Smooth muscle cell (in vitro differentiated cells): Measurements from ENCODE around the gene SIK1. TPM values are rescaled to one million over a fixed set of nuclear protein-coding genes. Genes with fewer than 3 reads are reported as not detected.
"Not testable (repeated sequence)": the region's sequence is repeated elsewhere in the genome, so short reads cannot be mapped to it uniquely, and the experiment has no call there.

Experiments used
- DNase-seq: peaks from one replicate; lab custom pipeline; 2025; ENCODE audit not compliant: unreplicated experiment; lab: John Stamatoyannopoulos, UW
- H2AFZ ChIP-seq: fragments of 200-600 bp; sonication (generic); 2 replicates; pipeline ENCODE4 v1.6.0; 2016; ENCODE audit warnings: antibody characterized with exemption, low read depth, mild to moderate bottlenecking
- H3F3A ChIP-seq: fragments of 200-600 bp; sonication (generic); 2 replicates; pipeline ENCODE4 v1.6.0; 2017; ENCODE audit warnings: antibody characterized with exemption, low read depth
- H3K27ac ChIP-seq: fragments of 200-600 bp; sonication (generic); 2 replicates; pipeline ENCODE4 v1.5.1; 2016; ENCODE audit warnings: low read depth, mild to moderate bottlenecking
- H3K27me3 ChIP-seq: fragments of 200-600 bp; sonication (generic); 2 replicates; pipeline ENCODE4 v1.6.1; 2016; ENCODE audit warnings: low read depth, mild to moderate bottlenecking
- H3K36me3 ChIP-seq: fragments of 200-600 bp; sonication (generic); 2 replicates; pipeline ENCODE4 v1.5.1; 2016; ENCODE audit warnings: low read depth
- H3K4me1 ChIP-seq: fragments of 200-600 bp; sonication (generic); 2 replicates; pipeline ENCODE4 v1.5.1; 2016; ENCODE audit warnings: low read depth
- H3K4me2 ChIP-seq: fragments of 200-600 bp; sonication (generic); 2 replicates; pipeline ENCODE4 v1.6.0; 2016; ENCODE audit warnings: mild to moderate bottlenecking
- H3K4me3 ChIP-seq: fragments of 200-600 bp; sonication (generic); 2 replicates; pipeline ENCODE4 v1.5.1; 2016; ENCODE audit warnings: mild to moderate bottlenecking
- H3K79me2 ChIP-seq: fragments of 200-600 bp; sonication (generic); 2 replicates; pipeline ENCODE4 v1.6.0; 2016; ENCODE audit warnings: low read depth, mild to moderate bottlenecking
- H3K9ac ChIP-seq: fragments of 200-600 bp; sonication (generic); 2 replicates; pipeline ENCODE4 v1.6.0; 2016; ENCODE audit warnings: low read depth
- H3K9me3 ChIP-seq: fragments of 200-600 bp; sonication (generic); replicated peaks from 2 replicates; pipeline ENCODE4 v1.5.1; 2016; ENCODE audit warnings: low read depth
- H4K20me1 ChIP-seq: fragments of 200-600 bp; sonication (generic); 2 replicates; pipeline ENCODE4 v1.6.0; 2016; ENCODE audit warnings: low read depth
- WGBS: methylation state at CpG from one replicate; pipeline ENCODE4 v1.1.7; 2016; ENCODE audit warnings: low lambda C conversion rate; 5-methylcytosine and 5-hydroxymethylcytosine counted together
- polyA plus RNA-seq: library from polyadenylated mRNA; unstranded; fragments of >200 nt; fragmentation: Nextera tagmentation; extraction: Ambion mirVana; gene quantifications from 2 replicates; pipeline ENCODE4 v1.2.1, GENCODE V29; 2016
- total RNA-seq: library from RNA; depleted of rRNA; stranded (reverse); fragments of >200 nt; gene quantifications from 2 replicates; pipeline ENCODE4 v1.2.3, GENCODE V29; 2014

SIK1 gene
- total and polyA plus RNA-seq, 2 experiments from 2014 or later, result 3.9 to 18.2 TPM

GRCh38 chr21:43407139-43407538 lies 19.8 kb downstream of the SIK1 start:
- DNase-seq, H3K27ac ChIP-seq, H3K79me2 ChIP-seq, H3F3A ChIP-seq, H3K9ac ChIP-seq, H3K4me3 ChIP-seq, H4K20me1 ChIP-seq, H3K4me1 ChIP-seq, H2AFZ ChIP-seq, H3K4me2 ChIP-seq, H3K9me3 ChIP-seq, H3K36me3 ChIP-seq, H3K27me3 ChIP-seq: not testable (repeated sequence)
- no CpG with 5 or more reads among the region's 13 CpGs for WGBS

DNA sequence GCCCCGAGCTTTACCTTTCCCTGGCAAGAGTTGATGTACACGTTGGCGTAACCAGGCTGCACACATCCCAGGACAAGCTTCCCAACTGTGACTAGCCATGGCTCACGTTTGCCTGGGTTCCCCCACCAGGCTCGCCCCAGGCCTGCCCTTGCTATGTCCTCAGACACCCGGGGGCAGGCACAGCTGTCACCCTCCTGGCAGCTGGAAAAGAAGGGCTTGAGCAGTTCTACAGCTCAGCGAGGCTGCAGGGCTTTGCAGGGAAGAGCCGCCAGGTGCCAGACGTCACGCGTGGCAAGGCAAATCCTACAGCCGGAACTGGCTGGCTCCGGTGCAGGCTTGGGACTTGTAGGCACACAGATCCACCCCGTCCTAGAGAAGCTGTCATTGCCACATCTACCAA lies 22.5 kb downstream of the SIK1 start:
- not testable (repeated sequence) for H3K36me3 ChIP-seq, H3K27me3 ChIP-seq, H3K9ac ChIP-seq, H3K4me3 ChIP-seq, H3F3A ChIP-seq, H3K4me2 ChIP-seq, H3K27ac ChIP-seq, H3K4me1 ChIP-seq, DNase-seq, H3K79me2 ChIP-seq, H3K9me3 ChIP-seq, H4K20me1 ChIP-seq, H2AFZ ChIP-seq
- no CpG with 5 or more reads among the region's 14 CpGs for WGBS

DNA sequence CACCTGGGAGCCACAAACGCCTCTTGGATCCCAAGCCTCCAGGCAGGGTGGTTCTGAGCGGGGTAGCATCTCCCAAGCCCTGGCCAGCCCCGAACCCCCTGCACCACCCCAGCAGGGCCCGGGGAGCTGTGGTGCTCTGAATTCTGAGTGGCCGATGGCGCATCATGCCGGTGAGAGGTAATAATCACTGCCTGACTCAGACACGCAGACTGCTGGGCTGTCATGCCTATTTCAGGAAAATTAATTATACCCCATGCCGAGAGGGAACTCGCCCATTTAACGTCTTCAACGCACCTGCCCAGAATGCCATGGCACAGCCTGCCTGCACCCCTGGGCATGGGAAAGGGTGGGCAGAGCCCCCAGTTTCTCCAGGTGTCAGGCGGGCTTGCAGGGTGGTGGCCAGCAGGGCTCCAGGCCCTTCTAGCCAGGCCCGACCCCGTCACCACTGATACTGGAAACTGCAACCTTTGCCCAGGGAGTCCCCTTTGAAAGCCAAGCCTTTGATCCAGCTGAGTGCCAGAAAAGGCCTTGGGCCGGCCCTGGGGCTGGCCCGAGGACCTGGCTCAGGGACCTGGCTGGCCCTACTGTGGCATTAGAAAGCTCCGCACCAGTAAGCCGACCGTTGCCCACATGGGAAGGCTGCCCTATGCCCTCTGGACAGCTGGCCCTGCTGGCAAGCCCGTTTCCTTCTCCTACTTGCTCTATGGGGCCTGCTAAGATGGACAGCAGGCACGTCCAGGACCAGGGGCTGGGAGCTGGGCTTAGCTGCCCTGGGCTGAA lies 23.1 kb downstream of the SIK1 start:
- H3K27ac ChIP-seq, H3K4me2 ChIP-seq, H3F3A ChIP-seq, H3K27me3 ChIP-seq, H3K79me2 ChIP-seq, DNase-seq, H3K36me3 ChIP-seq, H3K4me3 ChIP-seq, H4K20me1 ChIP-seq, H2AFZ ChIP-seq, H3K4me1 ChIP-seq, H3K9me3 ChIP-seq, H3K9ac ChIP-seq: not testable (repeated sequence)
- 100% methylated on average over 5 of the region's 22 CpGs for WGBS

DNA sequence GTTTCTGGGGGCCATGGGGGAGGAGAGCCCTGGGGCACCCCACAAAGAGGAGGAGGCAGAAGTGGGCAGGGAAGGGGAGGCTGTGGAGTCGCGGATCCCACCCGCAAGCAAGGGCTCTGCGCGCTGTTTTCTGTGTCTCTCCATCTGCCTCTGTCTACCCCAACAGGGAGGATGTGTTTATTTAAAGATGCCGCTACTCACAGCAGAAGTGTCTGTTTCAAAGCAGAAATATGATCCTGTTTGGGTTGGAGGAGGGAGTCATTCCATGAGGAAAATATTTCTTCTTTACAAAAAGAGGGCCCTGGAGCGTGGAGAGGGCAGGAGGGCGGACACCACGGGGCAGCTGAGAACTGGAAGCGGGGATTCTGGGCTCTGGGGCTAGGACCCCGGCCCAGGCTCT lies 25.8 kb downstream of the SIK1 start:
- not testable (repeated sequence) for H4K20me1 ChIP-seq, H3K79me2 ChIP-seq, DNase-seq, H3K9ac ChIP-seq, H3K9me3 ChIP-seq, H3K4me1 ChIP-seq, H3K4me3 ChIP-seq, H3K27me3 ChIP-seq, H3K27ac ChIP-seq, H3K4me2 ChIP-seq, H2AFZ ChIP-seq, H3K36me3 ChIP-seq, H3F3A ChIP-seq
- no CpG with 5 or more reads among the region's 11 CpGs for WGBS

- DNase-seq, H3K79me2 ChIP-seq, H3F3A ChIP-seq, H3K9me3 ChIP-seq, H3K9ac ChIP-seq, H3K4me1 ChIP-seq, H3K27me3 ChIP-seq, H2AFZ ChIP-seq, H3K27ac ChIP-seq, H3K4me3 ChIP-seq, H3K4me2 ChIP-seq, H3K36me3 ChIP-seq, H4K20me1 ChIP-seq: not testable (repeated sequence)
- WGBS, result no CpG with 5 or more reads among the region's 15 CpGs
These were observed 27.3 kb downstream of the SIK1 start for GRCh38 chr21:43399595-43400015.

DNA sequence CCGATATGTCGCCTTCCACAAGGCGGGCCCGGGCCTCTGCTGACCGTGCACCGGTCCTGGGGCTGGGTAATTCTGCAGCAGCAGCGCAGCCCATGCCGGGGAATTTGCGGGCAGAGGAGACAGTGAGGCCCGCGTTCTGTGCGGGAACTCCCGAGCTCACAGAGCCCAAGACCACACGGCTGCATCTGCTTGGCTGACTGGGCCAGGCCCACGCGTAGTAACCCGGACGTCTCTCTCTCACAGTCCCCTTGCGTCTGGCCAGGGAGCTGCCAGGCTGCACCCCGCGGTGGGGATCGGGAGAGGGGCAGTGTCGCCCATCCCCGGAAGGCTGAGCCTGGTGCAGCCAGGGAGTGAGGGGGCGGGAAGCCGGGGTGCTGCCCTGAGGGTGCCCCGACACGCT lies 27.8 kb downstream of the SIK1 start:
- H3K4me1 ChIP-seq, H3K9me3 ChIP-seq, H4K20me1 ChIP-seq, H3K9ac ChIP-seq, H3K36me3 ChIP-seq, H3K4me2 ChIP-seq, H2AFZ ChIP-seq, H3K4me3 ChIP-seq, H3F3A ChIP-seq, H3K79me2 ChIP-seq, H3K27ac ChIP-seq, H3K27me3 ChIP-seq, DNase-seq: not testable (repeated sequence)
- no CpG with 5 or more reads among the region's 28 CpGs for WGBS

- not testable (repeated sequence) for H3K4me1 ChIP-seq, H3K4me3 ChIP-seq, H3K9ac ChIP-seq, H3K79me2 ChIP-seq, H2AFZ ChIP-seq, H3K27ac ChIP-seq, H3K36me3 ChIP-seq, H3F3A ChIP-seq, H3K27me3 ChIP-seq, H3K9me3 ChIP-seq, DNase-seq, H4K20me1 ChIP-seq, H3K4me2 ChIP-seq
- no CpG with 5 or more reads among the region's 12 CpGs for WGBS
These were observed 28.4 kb downstream of the SIK1 start for GRCh38 chr21:43398533-43398932.

DNA sequence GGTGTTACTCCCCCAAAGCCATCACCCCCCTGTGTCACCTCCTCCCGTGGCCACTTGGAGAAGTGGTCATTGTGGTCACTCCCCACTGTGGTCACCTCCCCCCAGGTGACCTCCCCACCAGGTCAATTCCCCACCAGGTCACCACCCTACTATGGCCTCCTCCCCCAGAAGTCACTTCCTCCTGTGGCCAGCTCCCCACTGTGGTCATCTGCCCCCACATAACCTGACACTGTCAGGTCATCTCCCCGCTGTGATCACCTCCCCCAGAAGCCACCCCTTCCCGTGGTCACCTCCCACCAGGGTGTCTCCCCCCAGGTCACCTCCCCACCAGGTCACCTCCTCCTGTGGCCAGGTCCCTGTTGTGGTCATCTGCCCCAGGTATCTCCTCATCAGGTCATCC lies 28.9 kb downstream of the SIK1 start:
- H3K36me3 ChIP-seq, H2AFZ ChIP-seq, H3K27ac ChIP-seq, H4K20me1 ChIP-seq, H3F3A ChIP-seq, H3K4me1 ChIP-seq, H3K9ac ChIP-seq, H3K4me2 ChIP-seq, H3K27me3 ChIP-seq, H3K79me2 ChIP-seq, H3K9me3 ChIP-seq, H3K4me3 ChIP-seq, DNase-seq: not testable (repeated sequence)
- no CpG with 5 or more reads among the region's 3 CpGs for WGBS

DNA sequence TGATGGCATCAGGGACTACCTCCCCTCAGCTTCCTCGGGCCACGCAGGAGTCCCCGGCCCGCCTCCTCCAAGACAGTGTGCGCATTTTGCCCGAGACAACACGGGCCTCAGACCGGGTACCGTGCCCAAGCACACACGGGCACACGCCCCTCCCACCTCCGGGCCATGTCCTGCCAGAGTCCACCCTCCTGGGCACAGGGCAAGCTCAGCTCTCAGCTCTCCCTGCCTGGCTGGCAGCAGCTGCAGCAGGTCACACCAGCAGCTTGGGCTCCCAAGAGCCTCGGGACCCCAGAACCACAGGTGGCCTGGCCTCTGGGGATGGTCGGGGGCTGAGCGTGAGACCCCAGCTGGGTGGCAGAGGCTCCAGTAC lies 29.5 kb downstream of the SIK1 start:
- H3K4me2 ChIP-seq, H3F3A ChIP-seq, H3K4me3 ChIP-seq, DNase-seq, H3K27me3 ChIP-seq, H3K9ac ChIP-seq, H3K9me3 ChIP-seq, H3K27ac ChIP-seq, H3K4me1 ChIP-seq, H3K79me2 ChIP-seq, H3K36me3 ChIP-seq, H4K20me1 ChIP-seq, H2AFZ ChIP-seq: not testable (repeated sequence)
- WGBS, result no CpG with 5 or more reads among the region's 15 CpGs
